B cell (primary cell): ENCODE data around the gene RASL10A.

Experiments
- EZH2 ChIP-seq: IDR thresholded peaks from 2 replicates; pipeline ENCODE4 v1.6.1; 2012; ENCODE audit warnings: borderline replicate concordance, low read depth, mild to moderate bottlenecking, moderate library complexity, low read length; ENCODE audit not compliant: insufficient read depth, poor library complexity, severe bottlenecking
- TF ChIP-seq, protein P1 (sequence below): fragments of 200-600 bp; IDR thresholded peaks from one replicate; pipeline ENCODE4 v1.8.0; 2022; ENCODE audit warnings: antibody characterized with exemption, mild to moderate bottlenecking

DNA sequence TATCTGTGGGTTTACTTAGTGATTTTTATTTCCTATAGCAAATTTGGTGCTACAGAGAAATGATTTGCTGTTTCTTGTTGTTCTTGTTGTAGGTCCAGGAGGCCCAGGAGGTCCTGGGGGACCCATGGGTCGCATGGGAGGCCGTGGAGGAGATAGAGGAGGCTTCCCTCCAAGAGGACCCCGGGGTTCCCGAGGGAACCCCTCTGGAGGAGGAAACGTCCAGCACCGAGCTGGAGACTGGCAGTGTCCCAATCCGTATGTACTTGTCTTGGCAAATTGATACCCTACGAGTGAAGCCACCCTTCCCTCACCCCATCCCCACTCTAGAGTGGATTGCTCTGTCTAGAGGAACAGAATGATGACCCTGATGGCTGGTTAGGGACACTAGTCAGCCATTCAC, 16.9 kb downstream of the RASL10A start:
- TF ChIP-seq, protein P1, sequence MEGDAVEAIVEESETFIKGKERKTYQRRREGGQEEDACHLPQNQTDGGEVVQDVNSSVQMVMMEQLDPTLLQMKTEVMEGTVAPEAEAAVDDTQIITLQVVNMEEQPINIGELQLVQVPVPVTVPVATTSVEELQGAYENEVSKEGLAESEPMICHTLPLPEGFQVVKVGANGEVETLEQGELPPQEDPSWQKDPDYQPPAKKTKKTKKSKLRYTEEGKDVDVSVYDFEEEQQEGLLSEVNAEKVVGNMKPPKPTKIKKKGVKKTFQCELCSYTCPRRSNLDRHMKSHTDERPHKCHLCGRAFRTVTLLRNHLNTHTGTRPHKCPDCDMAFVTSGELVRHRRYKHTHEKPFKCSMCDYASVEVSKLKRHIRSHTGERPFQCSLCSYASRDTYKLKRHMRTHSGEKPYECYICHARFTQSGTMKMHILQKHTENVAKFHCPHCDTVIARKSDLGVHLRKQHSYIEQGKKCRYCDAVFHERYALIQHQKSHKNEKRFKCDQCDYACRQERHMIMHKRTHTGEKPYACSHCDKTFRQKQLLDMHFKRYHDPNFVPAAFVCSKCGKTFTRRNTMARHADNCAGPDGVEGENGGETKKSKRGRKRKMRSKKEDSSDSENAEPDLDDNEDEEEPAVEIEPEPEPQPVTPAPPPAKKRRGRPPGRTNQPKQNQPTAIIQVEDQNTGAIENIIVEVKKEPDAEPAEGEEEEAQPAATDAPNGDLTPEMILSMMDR: no peak
- TF ChIP-seq EZH2: no peak
